LHCN-M2 (cell line): ENCODE results near the gene RADIL. TPM values are rescaled to one million over a fixed set of nuclear protein-coding genes. Genes with fewer than 3 reads are reported as not detected.

Experiments used
- DNase-seq: peaks from one replicate; pipeline ENCODE4 v3.0.0-alpha.2; 2012; ENCODE audit warnings: low read depth
- total RNA-seq: library from RNA; depleted of rRNA; stranded (reverse); fragments of >200 nt; gene quantifications from 2 replicates; pipeline ENCODE4 v1.2.3, GENCODE V29; 2014

Gene RADIL
- total RNA-seq, 1 experiment from 2014 or later, result 2.5 TPM

GRCh38 chr7:4882169-4883032, 1.1 kb downstream of the RADIL start:
- peak; percentile 65 for DNase-seq

- no peak for DNase-seq
Observed at GRCh38 chr7:4880218-4880617, 3.3 kb downstream of the RADIL start.

GRCh38 chr7:4879396-4880081, 4.0 kb downstream of the RADIL start:
- DNase-seq, result no peak

GRCh38 chr7:4878336-4879335, 4.9 kb downstream of the RADIL start:
- no peak for DNase-seq

- no peak for DNase-seq
Observed at GRCh38 chr7:4876586-4876985, 6.9 kb downstream of the RADIL start.

GRCh38 chr7:4875391-4875790, 8.1 kb downstream of the RADIL start:
- DNase-seq, result no peak

- DNase-seq, result no peak
Observed at GRCh38 chr7:4873071-4873944, 10.2 kb downstream of the RADIL start.

GRCh38 chr7:4871930-4872675, 11.4 kb downstream of the RADIL start:
- DNase-seq, result no peak

- no peak for DNase-seq
Observed at GRCh38 chr7:4871056-4871680, 12.3 kb downstream of the RADIL start.

- DNase-seq, result no peak
Observed at GRCh38 chr7:4868493-4868892, 15.0 kb downstream of the RADIL start.

- DNase-seq, result no peak
Observed at GRCh38 chr7:4866528-4867496, 16.7 kb downstream of the RADIL start.

GRCh38 chr7:4862156-4862555, 21.4 kb downstream of the RADIL start:
- DNase-seq, result no peak

- no peak for DNase-seq
Observed at GRCh38 chr7:4861673-4862072, 21.8 kb downstream of the RADIL start, which contains the start of gene PAPOLB. PAPOLB (minus strand) TSS chr7:4862030; CDS start chr7:4861810, 220 bp downstream.

GRCh38 chr7:4861227-4861626, 22.3 kb downstream of the RADIL start:
- no peak for DNase-seq

- DNase-seq, result no peak
Observed at GRCh38 chr7:4857189-4857588, 26.3 kb downstream of the RADIL start.

GRCh38 chr7:4856336-4857057, 27.0 kb downstream of the RADIL start:
- no peak for DNase-seq

GRCh38 chr7:4854916-4855315, 28.6 kb downstream of the RADIL start:
- no peak for DNase-seq
